Globus pallidus (tissue), 1 donor: ENCODE measurements around the gene CPLANE2.
"Not testable (repeated sequence)": the region's sequence is repeated elsewhere in the genome, so short reads cannot be mapped to it uniquely, and the experiment has no call there.

ENCODE experiments used
- DNase-seq: peaks from one replicate; pipeline ENCODE4 v3.0.0-alpha.2; 2015; ENCODE audit warnings: low spot score

CPLANE2 gene

GRCh38 chr1:16229976-16230740, 6.8 kb downstream of the CPLANE2 start:
- no peak for DNase-seq

- DNase-seq, result no peak
These were observed 10.3 kb downstream of the CPLANE2 start for GRCh38 chr1:16226490-16227179.

GRCh38 chr1:16226129-16226489, 10.9 kb downstream of the CPLANE2 start:
- no peak for DNase-seq

GRCh38 chr1:16224472-16224871, 12.5 kb downstream of the CPLANE2 start:
- DNase-seq, result no peak

GRCh38 chr1:16222716-16223115, 14.3 kb downstream of the CPLANE2 start:
- DNase-seq, result not testable (repeated sequence)

- DNase-seq, result no peak
These were observed 15.5 kb downstream of the CPLANE2 start for GRCh38 chr1:16221499-16221898.

GRCh38 chr1:16219968-16220500, 16.9 kb downstream of the CPLANE2 start:
- DNase-seq, result no peak

GRCh38 chr1:16218674-16219071, 18.3 kb downstream of the CPLANE2 start:
- no peak for DNase-seq

- no peak for DNase-seq
These were observed 18.8 kb downstream of the CPLANE2 start for GRCh38 chr1:16218014-16218673.

GRCh38 chr1:16217061-16217785, 19.8 kb downstream of the CPLANE2 start:
- peak; percentile 92 for DNase-seq

- DNase-seq, result peak; percentile 55
These were observed 20.9 kb downstream of the CPLANE2 start for GRCh38 chr1:16215882-16216753.

GRCh38 chr1:16215240-16215639, 21.7 kb downstream of the CPLANE2 start:
- DNase-seq, result not testable (repeated sequence)

- not testable (repeated sequence) for DNase-seq
These were observed 23.4 kb downstream of the CPLANE2 start for GRCh38 chr1:16213544-16213943.

GRCh38 chr1:16213013-16213412, 24.0 kb downstream of the CPLANE2 start:
- DNase-seq, result no peak

- DNase-seq, result no peak
These were observed 24.6 kb downstream of the CPLANE2 start, which contains the start of gene ARHGEF19 for GRCh38 chr1:16212251-16212961. Gene ARHGEF19, minus strand, starts transcription at chr1:16212652. Its CDS starts 3,598 bp downstream, at chr1:16209054.

- no peak for DNase-seq
These were observed 25.2 kb downstream of the CPLANE2 start for GRCh38 chr1:16211824-16212223.

- no peak for DNase-seq
These were observed 26.4 kb downstream of the CPLANE2 start for GRCh38 chr1:16210581-16210980.

GRCh38 chr1:16209847-16210407, 27.1 kb downstream of the CPLANE2 start:
- DNase-seq, result peak; percentile 53

- DNase-seq, result no peak
These were observed 27.7 kb downstream of the CPLANE2 start for GRCh38 chr1:16209132-16209846.
